UCSD-AML1 (cell line): ENCODE data around the gene MIER1.

ENCODE experiments used
- DNase-seq: peaks from one replicate; lab custom pipeline; 2025; ENCODE audit not compliant: unreplicated experiment; lab: John Stamatoyannopoulos, UW

MIER1 gene

DNA sequence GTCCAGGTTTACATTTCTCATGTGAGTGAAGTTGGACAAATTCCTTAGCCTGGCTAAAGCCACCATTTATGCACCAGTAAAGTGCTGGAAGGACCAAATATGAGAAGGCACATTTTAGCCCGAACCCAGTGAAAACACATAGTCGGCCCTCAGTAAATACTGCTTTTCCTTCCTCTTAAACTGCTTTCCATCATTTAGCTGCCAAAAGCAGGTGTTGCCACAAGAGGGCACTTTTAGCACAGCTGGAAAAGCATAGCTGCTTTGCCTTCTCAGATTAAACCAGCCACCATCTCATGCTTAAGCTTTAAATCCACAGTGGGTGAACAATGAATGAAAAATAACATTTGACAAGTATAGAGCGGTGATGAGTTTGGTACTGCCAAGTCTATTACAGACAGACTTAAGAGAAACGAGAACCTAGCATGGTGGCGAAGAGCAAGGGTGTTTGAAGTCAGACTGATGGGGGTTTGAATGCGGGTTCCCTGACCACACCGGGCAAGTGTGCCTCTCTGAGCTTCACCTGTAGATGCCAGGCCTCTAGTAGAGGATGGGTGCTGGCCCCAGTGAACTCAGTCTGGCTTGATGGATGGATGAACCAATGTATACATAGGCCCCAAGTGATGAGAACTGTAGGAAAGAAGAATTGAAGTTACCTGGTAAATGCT is 71.4 kb downstream of the MIER1 start:
- peak; percentile 60 for DNase-seq

DNA sequence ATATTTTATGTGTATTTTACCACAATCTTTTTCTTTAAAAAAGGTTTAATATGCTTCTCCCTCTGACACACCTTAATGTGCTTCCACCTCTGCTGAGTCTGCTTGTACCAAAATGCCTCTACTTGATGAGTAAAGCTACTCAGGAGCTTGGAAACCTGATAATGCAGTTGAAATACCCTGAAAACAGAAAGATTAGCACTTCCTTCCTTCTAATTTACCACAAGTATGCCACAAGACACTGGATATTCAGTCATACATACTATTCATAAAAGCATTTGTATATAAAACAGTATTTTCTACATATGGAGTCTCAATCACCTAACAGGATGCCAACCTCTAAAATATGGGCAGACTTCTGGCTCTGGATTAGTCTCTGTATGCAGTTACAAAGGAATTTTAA is 74.2 kb downstream of the MIER1 start:
- DNase-seq, result no peak

DNA sequence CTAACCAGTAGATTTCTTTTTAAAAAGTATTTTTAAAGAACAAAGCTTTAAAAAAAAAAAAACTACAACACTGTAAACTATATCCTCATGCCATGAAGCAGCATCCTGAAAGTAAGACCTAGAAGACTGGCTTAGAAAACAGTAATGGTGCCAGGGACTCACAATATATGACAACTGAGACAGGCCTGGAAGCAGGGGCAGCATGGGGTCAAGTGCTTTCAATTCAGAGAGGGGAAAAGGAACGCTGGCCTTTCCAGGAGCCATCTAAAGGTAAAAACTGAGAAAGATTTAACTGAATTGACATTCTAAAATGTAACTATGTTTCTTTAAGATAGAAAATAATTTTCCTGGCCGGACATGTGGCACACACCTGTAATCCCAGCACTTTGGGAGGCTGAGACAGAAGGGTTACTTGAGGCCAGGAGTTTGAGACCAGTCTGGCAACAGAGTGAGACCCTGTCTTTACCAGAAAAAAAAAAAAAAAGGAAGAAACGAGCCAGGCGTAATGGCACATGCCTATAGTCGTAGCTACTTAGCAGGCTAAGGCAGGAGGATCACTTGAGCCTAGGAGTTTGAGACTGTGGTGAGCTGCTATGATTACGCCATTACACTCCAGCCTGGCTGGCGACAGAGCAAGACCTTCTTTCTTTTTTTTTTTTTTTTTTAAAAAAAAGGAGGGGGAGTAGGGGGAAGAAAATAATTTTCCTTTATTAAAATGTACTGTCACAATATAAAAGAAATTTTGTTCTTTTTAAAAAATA is 75.0 kb downstream of the MIER1 start:
- no peak for DNase-seq

DNA sequence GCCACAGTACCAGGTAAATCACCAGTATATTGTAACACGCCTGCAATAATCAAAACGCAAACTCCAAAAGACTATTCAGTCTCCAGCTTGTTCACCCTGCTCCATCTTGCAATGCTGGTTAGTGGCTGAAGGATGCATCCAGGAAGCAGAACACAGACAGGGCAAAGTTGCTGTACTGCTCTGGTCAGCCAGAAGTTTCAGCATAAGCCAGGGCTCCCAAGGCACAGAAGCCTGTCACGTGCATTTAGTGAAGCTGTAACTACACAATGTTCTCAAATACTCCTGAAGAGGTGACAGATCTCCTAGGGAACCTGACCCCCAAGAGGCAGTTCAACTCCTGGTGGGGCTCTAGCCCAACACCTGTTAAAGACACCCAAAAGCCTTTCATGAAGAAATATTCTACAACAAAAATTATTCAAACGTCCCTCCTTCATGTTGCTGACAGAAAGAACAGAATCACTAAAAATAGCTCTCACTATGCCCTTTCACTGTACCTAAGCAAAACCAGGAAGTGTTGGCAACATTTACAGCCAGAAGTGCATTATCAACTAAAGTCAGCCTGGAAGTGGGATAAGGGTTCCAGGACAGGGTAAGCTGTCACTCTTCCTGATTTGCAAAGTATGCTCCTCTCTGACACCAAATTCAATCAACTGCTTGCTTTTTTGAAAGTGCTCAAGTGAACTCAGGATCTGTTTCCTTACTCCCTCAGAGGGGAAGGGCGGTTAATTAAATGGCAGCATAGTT is 77.1 kb downstream of the MIER1 start:
- DNase-seq, result no peak

DNA sequence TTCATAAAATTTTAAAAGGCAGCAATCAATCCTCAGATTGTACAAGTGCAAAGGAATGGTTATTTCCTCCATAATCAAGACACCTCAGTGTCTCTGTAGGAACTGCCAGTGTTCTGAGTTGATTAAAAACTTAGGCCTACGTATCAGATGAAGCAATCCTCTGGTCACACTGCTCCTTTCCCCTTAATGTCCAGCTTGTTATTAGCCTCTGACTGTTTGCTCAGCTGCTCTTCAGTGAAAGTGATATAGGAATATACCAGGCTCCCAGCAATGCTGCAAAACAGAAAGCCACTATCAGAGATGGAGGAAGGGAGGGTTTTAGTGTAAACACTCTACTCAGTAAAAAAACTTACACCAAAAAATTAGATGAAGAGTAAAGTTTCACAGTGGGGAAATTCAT is 79.4 kb downstream of the MIER1 start:
- no peak for DNase-seq

DNA sequence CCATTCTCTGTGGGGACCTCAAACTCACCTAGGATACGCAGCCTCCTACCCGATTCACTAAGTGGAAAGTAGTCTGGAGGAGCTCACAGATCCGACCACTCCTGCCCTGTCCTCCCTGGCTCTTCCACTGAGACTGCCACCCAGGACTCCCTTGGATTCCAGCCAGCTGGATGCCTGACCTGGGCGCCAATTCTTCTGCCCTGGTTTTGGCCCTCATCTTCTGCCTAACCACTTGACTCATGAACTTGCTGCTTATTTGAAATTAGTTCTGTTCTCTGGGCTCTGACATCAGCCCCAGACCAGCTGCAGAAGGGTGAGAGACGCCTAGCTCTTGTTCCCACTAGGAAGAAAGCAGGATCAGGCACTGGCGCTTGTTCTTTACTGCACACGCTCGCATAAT is 80.3 kb downstream of the MIER1 start:
- no peak for DNase-seq

DNA sequence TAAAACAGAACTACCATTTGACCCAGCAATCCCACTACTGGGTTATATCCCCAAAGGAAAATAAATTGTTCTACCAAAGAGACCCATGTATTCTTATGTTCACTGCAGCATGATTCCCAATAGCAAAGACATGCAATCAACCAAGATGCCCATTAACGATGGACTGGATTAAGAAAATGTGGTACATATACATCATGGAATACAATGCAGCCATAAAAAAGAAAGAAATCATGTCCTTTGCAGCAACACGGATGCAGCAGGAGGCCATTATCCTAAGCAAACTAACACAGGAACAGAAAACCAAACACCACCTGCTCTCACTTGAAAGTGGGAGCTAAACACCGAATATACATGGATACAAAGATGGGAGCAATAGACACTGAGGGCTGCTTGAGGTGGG is 85.0 kb downstream of the MIER1 start:
- DNase-seq, result no peak

DNA sequence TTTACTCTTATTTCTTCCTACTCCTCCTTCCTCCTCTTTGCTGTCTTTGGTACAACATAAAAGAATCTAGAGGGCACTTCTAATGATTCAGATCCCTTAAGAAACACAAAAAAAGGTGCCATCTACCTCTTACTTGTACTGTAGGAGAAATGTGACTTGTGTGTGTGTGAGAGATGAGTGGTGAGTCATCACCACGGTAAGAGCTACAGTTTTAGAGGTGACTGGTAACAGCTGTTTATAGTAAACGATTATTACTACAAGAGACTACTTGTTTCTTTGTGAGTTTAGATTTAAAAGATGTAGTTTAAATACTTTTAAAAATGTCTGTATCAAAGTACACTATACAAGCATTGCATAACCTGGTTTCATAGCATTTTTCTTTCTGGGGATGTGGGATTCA is 88.8 kb downstream of the MIER1 start:
- no peak for DNase-seq

DNA sequence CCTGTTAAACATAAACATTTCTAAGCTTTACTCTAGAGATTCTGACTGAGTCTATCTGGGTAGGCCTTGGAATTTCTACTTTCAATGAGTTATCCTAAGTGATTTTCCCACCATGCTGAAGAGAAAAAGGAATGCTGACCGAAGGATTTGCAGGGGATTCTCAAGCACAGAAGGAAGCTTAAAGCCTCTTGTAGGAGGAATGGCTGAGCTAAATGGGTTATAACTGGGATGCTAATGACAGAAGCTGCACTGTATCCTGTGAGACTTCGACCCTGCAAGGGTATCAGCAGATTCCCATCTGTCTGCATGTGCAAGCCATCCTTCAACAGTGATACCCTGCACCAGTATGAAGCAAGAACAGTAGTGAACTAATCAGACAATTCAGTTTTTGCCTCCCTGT is 93.8 kb downstream of the MIER1 start:
- no peak for DNase-seq

DNA sequence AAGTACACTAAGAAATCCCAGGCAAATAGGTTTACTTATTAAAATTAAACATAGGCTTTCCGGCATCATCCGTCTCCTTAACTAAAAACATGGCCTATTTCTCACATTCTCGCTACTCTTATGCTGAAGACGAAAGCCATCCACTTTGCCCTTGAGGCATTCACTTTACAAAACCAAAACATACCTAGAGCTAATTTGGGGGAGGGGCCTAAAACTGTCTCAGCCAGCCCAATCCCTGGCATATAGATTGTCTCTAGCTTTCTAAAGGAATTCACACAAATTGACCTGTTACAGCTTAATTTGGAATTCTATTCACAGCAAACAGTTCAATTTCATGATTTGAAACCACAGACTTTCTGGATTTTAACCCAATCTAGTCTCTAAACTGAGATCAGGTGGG is 94.3 kb downstream of the MIER1 start:
- DNase-seq, result no peak

DNA sequence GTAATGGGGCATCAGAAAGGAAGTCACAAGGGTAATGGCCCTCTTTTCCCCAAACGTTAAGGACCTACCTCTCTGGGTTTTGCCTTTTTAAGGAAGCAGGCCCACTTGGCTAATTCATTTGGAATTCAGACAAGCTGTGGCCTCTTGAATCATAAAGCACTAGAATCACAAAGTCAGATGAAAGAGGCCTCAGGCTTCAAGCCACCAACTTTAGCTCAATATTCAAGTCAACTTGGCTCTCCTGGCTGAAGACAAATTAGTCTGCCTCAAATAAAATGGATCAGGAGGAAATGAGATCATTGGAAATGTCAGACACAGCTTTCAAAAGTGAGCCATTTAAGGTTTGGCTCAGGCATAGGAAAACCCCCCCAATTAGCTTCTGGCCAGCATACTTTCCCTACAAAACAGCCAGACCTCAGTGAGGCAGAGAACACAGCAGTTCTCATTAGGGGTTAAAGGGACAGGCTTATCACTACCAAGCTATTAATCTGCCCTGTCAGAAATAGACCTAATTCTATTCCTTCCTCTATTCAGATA is 94.9 kb downstream of the MIER1 start:
- DNase-seq, result no peak

DNA sequence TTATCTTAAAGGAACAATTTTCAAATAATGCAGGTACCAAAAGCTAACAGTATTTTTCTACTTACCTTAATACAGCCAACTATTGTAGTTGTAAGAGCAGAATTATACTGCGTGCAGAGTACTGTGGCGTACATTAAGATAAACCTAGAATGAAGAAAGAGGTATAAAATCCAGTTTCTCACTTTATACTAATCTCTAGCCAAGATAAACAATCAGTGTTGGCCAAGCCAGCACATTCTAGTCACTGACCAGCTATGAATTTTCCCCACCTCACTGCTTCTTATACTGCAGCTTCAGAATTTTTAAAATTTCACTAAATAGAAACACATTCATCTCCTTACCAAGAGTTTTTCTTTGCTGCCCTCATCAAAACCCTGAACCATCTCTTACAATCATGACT is 95.5 kb downstream of the MIER1 start:
- no peak for DNase-seq

DNA sequence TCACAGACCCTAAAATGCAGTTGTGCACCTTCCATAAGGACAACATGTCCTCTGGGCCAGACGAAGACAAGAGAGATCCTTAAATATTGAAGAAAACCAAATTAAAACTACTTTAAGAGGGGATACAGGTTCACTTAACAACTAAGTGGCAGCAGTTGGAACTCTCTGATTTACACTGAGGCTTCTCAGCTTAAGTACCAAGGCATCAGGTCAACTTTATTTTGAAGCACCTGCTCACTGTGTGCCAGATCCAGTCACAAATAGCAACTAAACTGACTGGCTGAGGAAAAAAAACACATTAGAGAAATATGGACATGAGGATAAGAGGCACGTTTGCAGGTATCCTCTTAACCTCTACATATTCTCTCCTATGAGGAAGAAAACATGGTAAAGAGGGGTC is 96.0 kb downstream of the MIER1 start:
- DNase-seq, result no peak

DNA sequence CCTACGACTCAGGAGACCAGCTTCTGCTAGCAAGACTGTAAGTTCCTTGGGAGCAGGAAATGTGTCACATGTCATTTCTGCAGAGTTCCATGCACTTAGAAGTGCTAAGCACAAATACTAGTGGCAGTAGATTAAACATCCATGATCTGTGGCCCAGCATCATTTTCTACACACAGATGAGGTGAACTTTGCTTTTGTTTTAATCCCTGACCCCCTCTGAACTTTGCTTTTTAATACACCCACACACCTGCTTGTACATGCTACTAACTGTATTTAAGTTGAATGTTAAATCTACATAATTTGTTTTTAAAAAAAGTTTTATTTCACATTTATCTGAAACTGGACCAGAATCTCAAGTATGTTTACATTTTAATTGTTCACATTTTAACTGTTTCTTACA is 104.7 kb downstream of the MIER1 start:
- no peak for DNase-seq

DNA sequence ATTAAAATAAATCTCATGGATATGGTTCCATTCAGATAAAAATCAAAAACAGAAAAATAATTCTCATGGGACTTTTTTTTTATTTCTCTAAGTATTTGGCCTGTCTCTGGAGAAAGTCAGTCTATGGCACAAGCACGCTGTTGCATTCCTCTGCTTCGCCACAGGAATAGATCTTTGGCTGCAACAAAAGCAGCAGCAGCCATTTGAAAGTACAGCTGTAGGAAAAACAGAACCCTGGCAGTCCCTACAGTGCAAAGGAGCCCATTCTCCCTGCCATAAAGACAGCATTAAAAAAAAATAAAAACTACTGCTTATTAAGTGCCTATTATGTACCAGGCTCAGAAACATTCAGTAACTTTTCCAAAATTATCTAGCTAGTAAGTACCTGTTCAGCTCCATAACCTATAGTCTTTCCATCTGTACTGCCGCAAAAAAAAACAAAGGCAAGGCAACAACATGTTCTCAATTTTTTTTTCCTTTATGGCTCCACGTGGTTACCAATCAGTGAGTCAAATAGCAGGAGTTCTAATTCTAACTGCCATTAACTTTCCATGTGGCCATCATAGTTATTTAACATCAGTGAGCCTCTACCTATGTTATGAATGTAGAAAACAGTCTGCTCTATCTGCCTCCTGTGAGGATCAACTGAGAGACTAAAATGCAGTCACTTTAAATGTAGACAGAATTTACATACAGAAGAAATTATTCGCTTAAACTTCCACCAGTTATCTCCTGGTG is 106.5 kb downstream of the MIER1 start:
- no peak for DNase-seq

DNA sequence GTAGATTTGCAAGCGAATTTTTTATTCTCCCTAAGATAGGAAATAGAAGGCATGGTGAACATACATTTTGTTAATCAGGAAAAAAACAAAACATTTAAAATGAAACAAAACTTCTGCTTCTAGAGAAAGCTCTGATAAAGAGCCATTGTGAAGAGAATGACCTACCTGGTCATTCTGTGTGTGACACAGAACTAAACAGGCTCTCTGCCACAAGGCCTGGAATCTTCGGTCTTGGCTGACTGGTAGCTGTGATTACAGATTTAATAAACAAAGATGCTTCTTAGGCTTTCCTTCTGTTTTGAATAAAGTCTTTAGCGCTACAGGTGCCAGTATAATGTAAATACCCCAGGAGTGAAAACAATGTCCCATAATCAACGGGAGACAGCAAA is 107.1 kb downstream of the MIER1 start:
- no peak for DNase-seq
